ENCODE results near the gene CUEDC1. TPM values are rescaled to one million over a fixed set of nuclear protein-coding genes. Genes with fewer than 3 reads are reported as not detected.
A peak's percentile ranks its signal among the peaks of the same experiment; 100 is the strongest.

CUEDC1 gene
- total RNA-seq, 8 experiments from 2014 or later: 6.9 to 37.4 (median 16.3) TPM

- H3K4me1 ChIP-seq (replicated peaks in 1 of 2): peaks cover 30 to 78% of the 10 kb centered on the region in 2 donors
- WGBS, 10 experiments: 40 to 100% (median 84%) methylated on average over 1 to 3 of the region's 5 CpGs; no CpG with 5 or more reads in 5 of the 10 experiments
- in situ Hi-C loops (cut with MboI; ENCODE audit: low pct_unique_long_range_greater_than_20kb in 2 of 9, low sequenced_read_pairs in 9 of 9, unreplicated experiment in 9 of 9): no loop called here
- H3K27ac ChIP-seq: no peak overlapping the region
- ATAC-seq (replicated peaks in 6 of 8): peak in 2 of 8 experiments; percentile 2 to 4
- no peak overlapping the region for H3K4me3 ChIP-seq
These were observed 5.6 kb downstream of the CUEDC1 start for GRCh38 chr17:57949649-57950048.

GRCh38 chr17:57948555-57949420 is 6.4 kb downstream of the CUEDC1 start:
- WGBS, 10 experiments: 11 to 78% (median 40%) methylated on average over 1 to 4 of the region's 5 CpGs; no CpG with 5 or more reads in 3 of the 10 experiments
- no peak overlapping the region for H3K27ac ChIP-seq
- in situ Hi-C loops (cut with MboI; ENCODE audit: low pct_unique_long_range_greater_than_20kb in 2 of 9, low sequenced_read_pairs in 9 of 9, unreplicated experiment in 9 of 9): no loop called here
- H3K4me1 ChIP-seq (replicated peaks in 1 of 2): peaks cover 34 to 80% of the 10 kb centered on the region in 2 donors
- ATAC-seq (replicated peaks in 6 of 8): peak in 6 of 8 experiments; percentile 20 to 72 (median 52)
- no peak overlapping the region for H3K4me3 ChIP-seq

GRCh38 chr17:57948169-57948554 is 7.0 kb downstream of the CUEDC1 start:
- 17 to 96% (median 68%) methylated on average over 1 to 3 of the region's 5 CpGs; no CpG with 5 or more reads in 4 of the 10 experiments for WGBS, 10 experiments
- in situ Hi-C loops (cut with MboI; ENCODE audit: low pct_unique_long_range_greater_than_20kb in 2 of 9, low sequenced_read_pairs in 9 of 9, unreplicated experiment in 9 of 9): no loop called here
- no peak for ATAC-seq (replicated peaks in 6 of 8)
- H3K4me3 ChIP-seq: no peak overlapping the region
- H3K4me1 ChIP-seq (replicated peaks in 1 of 2): peaks cover 35 to 80% of the 10 kb centered on the region in 2 donors
- no peak overlapping the region for H3K27ac ChIP-seq

- Histone ChIP-seq H3K4me3 (no peak overlapping the region), H3K27ac (no peak overlapping the region), H3K4me1 (replicated peaks in 1 of 2) (peaks cover 35 to 75% of the 10 kb centered on the region in 2 donors)
- in situ Hi-C loops (cut with MboI; ENCODE audit: low pct_unique_long_range_greater_than_20kb in 2 of 9, low sequenced_read_pairs in 9 of 9, unreplicated experiment in 9 of 9): no loop called here
- ATAC-seq (replicated peaks in 6 of 8): no peak
- 72 to 100% (median 95%) methylated on average over 1 to 9 of the region's 9 CpGs for WGBS, 10 experiments
These were observed 7.8 kb downstream of the CUEDC1 start for GRCh38 chr17:57947369-57947768.

- WGBS, 10 experiments: 0 to 90% (median 53%) methylated on average over 1 to 6 of the region's 10 CpGs
- in situ Hi-C loops (cut with MboI; ENCODE audit: low pct_unique_long_range_greater_than_20kb in 2 of 9, low sequenced_read_pairs in 9 of 9, unreplicated experiment in 9 of 9): no loop called here
- ATAC-seq (replicated peaks in 6 of 8): peak in 6 of 8 experiments; percentile 22 to 62 (median 40)
- no peak overlapping the region for H3K27ac ChIP-seq
- H3K4me1 ChIP-seq (replicated peaks in 1 of 2): peaks cover 39 to 77% of the 10 kb centered on the region in 2 donors
- no peak overlapping the region for H3K4me3 ChIP-seq
These were observed 8.3 kb downstream of the CUEDC1 start for GRCh38 chr17:57946798-57947358.

GRCh38 chr17:57945996-57946797 is 9.0 kb downstream of the CUEDC1 start:
- H3K4me3 ChIP-seq: no peak overlapping the region
- in situ Hi-C loops (cut with MboI; ENCODE audit: low pct_unique_long_range_greater_than_20kb in 2 of 9, low sequenced_read_pairs in 9 of 9, unreplicated experiment in 9 of 9): no loop called here
- H3K4me1 ChIP-seq (replicated peaks in 1 of 2): peaks cover 45 to 82% of the 10 kb centered on the region in 2 donors
- ATAC-seq (replicated peaks in 6 of 8): no peak
- WGBS, 10 experiments: 18 to 100% (median 49%) methylated on average over 2 to 6 of the region's 6 CpGs; no CpG with 5 or more reads in 1 of the 10 experiments
- H3K27ac ChIP-seq: no peak overlapping the region

- Histone ChIP-seq H3K27ac (peak overlapping the region in 1 of 2 donors; percentile 38), H3K4me1 (replicated peaks in 1 of 2) (peaks cover 50 to 82% of the 10 kb centered on the region in 2 donors), H3K4me3 (no peak overlapping the region)
- ATAC-seq (replicated peaks in 6 of 8): peak in 7 of 8 experiments; percentile 5 to 71 (median 43)
- WGBS, 10 experiments: 9 to 67% (median 44%) methylated on average over 1 to 6 of the region's 6 CpGs; no CpG with 5 or more reads in 2 of the 10 experiments
- in situ Hi-C loops (cut with MboI; ENCODE audit: low pct_unique_long_range_greater_than_20kb in 2 of 9, low sequenced_read_pairs in 9 of 9, unreplicated experiment in 9 of 9): no loop called here
These were observed 10.3 kb downstream of the CUEDC1 start for GRCh38 chr17:57944908-57945307.

- H3K27ac ChIP-seq: no peak overlapping the region
- no peak overlapping the region for H3K4me3 ChIP-seq
- in situ Hi-C loops (cut with MboI; ENCODE audit: low pct_unique_long_range_greater_than_20kb in 2 of 9, low sequenced_read_pairs in 9 of 9, unreplicated experiment in 9 of 9): no loop called here
- ATAC-seq (replicated peaks in 6 of 8): no peak
- WGBS, 10 experiments: 57 to 100% (median 91%) methylated on average over 1 to 3 of the region's 3 CpGs
- peaks cover 54 to 81% of the 10 kb centered on the region in 2 donors for H3K4me1 ChIP-seq (replicated peaks in 1 of 2)
These were observed 11.6 kb downstream of the CUEDC1 start for GRCh38 chr17:57943645-57944044.

GRCh38 chr17:57943140-57943539 is 12.1 kb downstream of the CUEDC1 start:
- H3K4me3 ChIP-seq: no peak overlapping the region
- peaks cover 54 to 79% of the 10 kb centered on the region in 2 donors for H3K4me1 ChIP-seq (replicated peaks in 1 of 2)
- no peak overlapping the region for H3K27ac ChIP-seq
- in situ Hi-C loops (cut with MboI; ENCODE audit: low pct_unique_long_range_greater_than_20kb in 2 of 9, low sequenced_read_pairs in 9 of 9, unreplicated experiment in 9 of 9): no loop called here
- 0 to 100% (median 76%) methylated on average over 1 to 6 of the region's 6 CpGs; no CpG with 5 or more reads in 2 of the 10 experiments for WGBS, 10 experiments
- peak in 1 of 8 experiments; percentile 5 for ATAC-seq (replicated peaks in 6 of 8)

GRCh38 chr17:57941384-57942370 is 13.5 kb downstream of the CUEDC1 start:
- no peak for ATAC-seq (replicated peaks in 6 of 8)
- 39 to 100% (median 80%) methylated on average over 1 to 6 of the region's 10 CpGs; no CpG with 5 or more reads in 1 of the 10 experiments for WGBS, 10 experiments
- in situ Hi-C loops (cut with MboI; ENCODE audit: low pct_unique_long_range_greater_than_20kb in 2 of 9, low sequenced_read_pairs in 9 of 9, unreplicated experiment in 9 of 9): no loop called here
- Histone ChIP-seq H3K27ac (no peak overlapping the region), H3K4me1 (replicated peaks in 1 of 2) (peaks cover 57 to 84% of the 10 kb centered on the region in 2 donors), H3K4me3 (no peak overlapping the region)

GRCh38 chr17:57940653-57941329 is 14.4 kb downstream of the CUEDC1 start:
- Histone ChIP-seq H3K4me3 (no peak overlapping the region), H3K4me1 (replicated peaks in 1 of 2) (peaks cover 61 to 84% of the 10 kb centered on the region in 2 donors), H3K27ac (no peak overlapping the region)
- ATAC-seq (replicated peaks in 6 of 8): no peak
- WGBS, 10 experiments: 40 to 100% (median 43%) methylated on average over 1 to 2 of the region's 5 CpGs; no CpG with 5 or more reads in 5 of the 10 experiments
- in situ Hi-C loops (cut with MboI; ENCODE audit: low pct_unique_long_range_greater_than_20kb in 2 of 9, low sequenced_read_pairs in 9 of 9, unreplicated experiment in 9 of 9): no loop called here
